Keratinocyte (primary cell): ENCODE results near the gene MGAT5. TPM values are rescaled to one million over a fixed set of nuclear protein-coding genes. Genes with fewer than 3 reads are reported as not detected.

ENCODE experiments used
- DNase-seq: peaks from one replicate; pipeline ENCODE4 v3.0.0-alpha.2; 2011; ENCODE audit warnings: low read depth, missing footprints, low spot score
- FAIRE-seq: peaks from 2 replicates; lab custom pipeline; 2011; peaks lifted over from hg19 to GRCh38; lab: Jason Lieb, UNC
- H2AFZ ChIP-seq: 2 replicates; pipeline ENCODE4 v1.6.0; 2012; ENCODE audit warnings: low read length, control low read depth, inconsistent platforms; ENCODE audit not compliant: control insufficient read depth
- H3K27ac ChIP-seq: 2 replicates; pipeline ENCODE4 v1.5.1; 2011; ENCODE audit warnings: low read length; ENCODE audit not compliant: control insufficient read depth, insufficient read depth
- H3K27me3 ChIP-seq: 3 replicates; pipeline ENCODE4 v1.6.0; 2011; ENCODE audit warnings: low read length; ENCODE audit not compliant: control insufficient read depth, insufficient read depth; ENCODE audit errors: extremely low read depth
- H3K36me3 ChIP-seq, 2 experiments: 2 replicates in 1 of 2; 3 replicates in 1 of 2; pipeline ENCODE4 v1.5.1; 2011; ENCODE audit warnings: low read length in 2 of 2, mild to moderate bottlenecking in 1 of 2; ENCODE audit not compliant: control insufficient read depth in 2 of 2, insufficient read depth in 2 of 2; ENCODE audit errors: extremely low read depth in 1 of 2
- H3K4me1 ChIP-seq: 3 replicates; pipeline ENCODE4 v1.5.1; 2011; ENCODE audit warnings: low read length; ENCODE audit not compliant: control insufficient read depth, insufficient read depth; ENCODE audit errors: extremely low read depth
- H3K4me2 ChIP-seq: 3 replicates; pipeline ENCODE4 v1.6.0; 2011; ENCODE audit warnings: low read depth, low read length; ENCODE audit not compliant: control insufficient read depth, insufficient read depth; ENCODE audit errors: extremely low read depth
- H3K4me3 ChIP-seq, 3 experiments: fragments of 200-600 bp in 1 of 3; sonication (generic) in 1 of 3; 2 replicates in 2 of 3; 3 replicates in 1 of 3; pipeline ENCODE4 v1.5.1; 2011 to 2016; ENCODE audit warnings: low read length in 3 of 3, mild to moderate bottlenecking in 3 of 3, control low read depth in 2 of 3, inconsistent platforms in 1 of 3, low read depth in 1 of 3, mixed read lengths in 1 of 3, mixed run types in 1 of 3, moderate library complexity in 1 of 3; ENCODE audit not compliant: control insufficient read depth in 2 of 3, insufficient read depth in 2 of 3; ENCODE audit errors: extremely low read depth in 1 of 3
- H3K79me2 ChIP-seq: 2 replicates; pipeline ENCODE4 v1.6.0; 2012; ENCODE audit warnings: low read length; ENCODE audit not compliant: control insufficient read depth, insufficient read depth
- H3K9ac ChIP-seq: 3 replicates; pipeline ENCODE4 v1.6.0; 2011; ENCODE audit warnings: low read length; ENCODE audit not compliant: control insufficient read depth, insufficient read depth; ENCODE audit errors: extremely low read depth
- H3K9me1 ChIP-seq: 3 replicates; pipeline ENCODE4 v1.6.0; 2011; ENCODE audit warnings: low read length; ENCODE audit not compliant: control insufficient read depth, insufficient read depth; ENCODE audit errors: extremely low read depth
- H3K9me3 ChIP-seq: 2 replicates; pipeline ENCODE4 v1.5.1; 2012; ENCODE audit warnings: low read depth, low read length; ENCODE audit not compliant: control insufficient read depth
- H4K20me1 ChIP-seq: 3 replicates; pipeline ENCODE4 v1.6.0; 2011; ENCODE audit warnings: low read length; ENCODE audit not compliant: control insufficient read depth, insufficient read depth; ENCODE audit errors: extremely low read depth
- CTCF ChIP-seq, 3 experiments: IDR thresholded peaks in 1 of 3; conservative IDR thresholded peaks in 1 of 3; optimal IDR thresholded peaks in 1 of 3; 2 replicates in 2 of 3; 3 replicates in 1 of 3; pipeline versions ENCODE3 to v1.5.1; 2011; ENCODE audit warnings: low read length in 3 of 3, mild to moderate bottlenecking in 3 of 3, moderate library complexity in 2 of 3, control low read depth in 1 of 3, inconsistent platforms in 1 of 3; ENCODE audit not compliant: insufficient read depth in 2 of 3; ENCODE audit errors: extremely low read depth in 1 of 3
- EZH2 ChIP-seq: IDR thresholded peaks from one replicate; pipeline ENCODE4 v1.6.1; 2012; ENCODE audit warnings: inconsistent platforms, mild to moderate bottlenecking, low read length, moderate library complexity
- dilution Hi-C: fragments of 300-500 bp; cut with MboI; formaldehyde crosslinking; loops from one replicate; pipeline ENCODE4 v1.7.0; 2020; ENCODE audit warnings: low sequenced_read_pairs; ENCODE audit not compliant: extremely low pct_ligation_motif_present
- polyA plus RNA-seq, 5 experiments: library from polyadenylated mRNA; depleted of rRNA in 3 of 5; stranded (reverse) in 3 of 5; stranded (forward) in 1 of 5; unstranded in 1 of 5; fragments of >200 nt; gene quantifications; 1 replicate in 1 of 5; 2 replicates in 3 of 5; 3 replicates in 1 of 5; pipeline versions ENCODE4 v1.2.1 to v1.2.3, GENCODE V29; 2011 to 2012; ENCODE audit warnings: missing spikeins in 2 of 5, low read depth in 1 of 5, low replicate concordance in 1 of 5

Gene MGAT5
- polyA plus RNA-seq, 1 donor (not counting 4 experiments of a cell fraction or from before 2014, with no cell fraction given) = 23.0 TPM

DNA sequence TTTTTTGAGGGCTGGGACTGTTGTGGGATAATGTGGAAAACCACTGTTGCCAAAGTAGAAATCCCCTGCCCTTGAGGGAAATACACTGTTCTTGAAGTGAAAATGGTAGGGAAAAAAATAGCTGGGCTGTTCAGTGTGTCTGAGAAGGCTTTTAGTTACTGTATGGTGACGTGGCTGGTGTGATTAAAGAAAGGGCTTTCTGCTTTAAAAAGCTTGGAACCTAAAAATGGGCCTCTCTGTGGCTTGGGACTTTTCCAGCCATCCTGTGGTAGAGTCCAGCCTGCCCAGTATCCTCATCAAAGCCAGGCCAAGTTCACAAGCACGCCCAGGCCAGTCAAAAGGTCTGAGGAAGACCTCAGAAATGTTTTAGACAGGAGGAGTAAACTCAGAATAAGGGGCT lies 6.8 kb downstream of the MGAT5 start:
- Histone ChIP-seq H3K9me1 (peaks cover 2% of the 10 kb centered on the region), H4K20me1 (peaks cover 2% of the 10 kb centered on the region), H3K27ac (no peak overlapping the region), H3K9me3 (no peaks in the 10 kb centered on the region), H3K4me1 (no peaks in the 10 kb centered on the region), H3K79me2 (peaks cover 6% of the 10 kb centered on the region), H3K36me3 (peaks cover 0 to 6% of the 10 kb centered on the region in 2 experiments), H3K9ac (no peak overlapping the region), H3K27me3 (no peaks in the 10 kb centered on the region), H2AFZ (no peak overlapping the region), H3K4me3 (no peak overlapping the region), H3K4me2 (no peak overlapping the region)
- TF ChIP-seq CTCF (optimal IDR thresholded peaks at IDR 0.05 in 1 of 3, IDR thresholded peaks at IDR 0.05 in 1 of 3, conservative IDR thresholded peaks at IDR 0.05 in 1 of 3; ENCODE audit: extremely low read depth in 1 of 3, insufficient read depth in 2 of 3, low read length in 3 of 3) = no peak
- dilution Hi-C loops = no loop called here
- FAIRE-seq (no peak), DNase-seq (no peak)

DNA sequence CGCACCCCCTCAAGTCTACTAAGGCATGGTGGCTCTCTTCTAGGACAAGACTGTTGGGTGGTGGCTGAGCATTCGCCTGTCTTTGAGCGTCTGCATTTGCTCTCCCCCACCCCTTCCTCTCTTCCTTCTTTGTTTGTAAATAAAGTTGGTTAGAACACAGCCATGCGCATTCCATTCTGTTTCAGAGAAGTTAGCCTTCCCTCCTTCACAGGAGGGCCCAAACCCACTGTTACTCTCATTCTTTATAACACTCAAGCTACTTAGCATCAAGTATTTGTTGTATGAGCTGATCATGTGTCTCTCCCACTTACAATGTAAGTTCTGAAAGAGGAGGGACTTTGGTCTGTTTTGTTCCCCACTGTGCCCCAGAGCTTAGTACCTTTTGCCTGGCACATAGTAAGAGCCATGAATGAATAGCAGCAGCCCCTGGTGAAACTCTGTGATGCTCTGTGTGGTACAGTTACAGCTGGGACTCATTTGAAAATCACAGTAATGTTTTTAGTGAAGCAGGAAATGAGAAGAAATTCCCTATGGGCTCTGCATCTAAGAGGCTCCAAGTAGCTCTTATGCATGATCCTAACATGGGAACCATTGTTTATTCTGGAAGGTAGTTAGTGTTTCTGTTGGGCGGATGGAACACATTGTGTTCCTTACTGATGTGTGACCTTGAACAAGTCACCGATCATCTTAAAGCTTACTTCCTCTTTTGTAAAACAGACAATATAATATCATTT lies 7.7 kb downstream of the MGAT5 start:
- dilution Hi-C loops = no loop called here
- Histone ChIP-seq H3K9me3 (no peaks in the 10 kb centered on the region), H3K9ac (no peak overlapping the region), H2AFZ (no peak overlapping the region), H3K27me3 (no peaks in the 10 kb centered on the region), H3K9me1 (peaks cover 2% of the 10 kb centered on the region), H3K4me2 (no peak overlapping the region), H3K4me1 (no peaks in the 10 kb centered on the region), H3K36me3 (peaks cover 0 to 6% of the 10 kb centered on the region in 2 experiments), H3K79me2 (peaks cover 6% of the 10 kb centered on the region), H4K20me1 (peaks cover 2% of the 10 kb centered on the region), H3K4me3 (no peak overlapping the region), H3K27ac (no peak overlapping the region)
- TF ChIP-seq CTCF (optimal IDR thresholded peaks at IDR 0.05 in 1 of 3, IDR thresholded peaks at IDR 0.05 in 1 of 3, conservative IDR thresholded peaks at IDR 0.05 in 1 of 3; ENCODE audit: extremely low read depth in 1 of 3, insufficient read depth in 2 of 3, low read length in 3 of 3) = no peak
- no peak for TF ChIP-seq EZH2
- no peak for DNase-seq
- no peak for FAIRE-seq
